IMR-90 (cell line): ENCODE measurements around the gene AMZ1. TPM values are rescaled to one million over a fixed set of nuclear protein-coding genes. Genes with fewer than 3 reads are reported as not detected.

Experiments used
- ATAC-seq: fragments of 200-7000 bp; cut with Tn5 transposase; 2 replicates; pipeline ENCODE4 v1.9.1; 2020; ENCODE audit warnings: low read depth, mild to moderate bottlenecking, moderate library complexity
- BruUV-seq: library from RNA; stranded (reverse); fragments of 400-500 nt; replicated peaks from 2 replicates; lab custom pipeline; 2021; lab: Mats Ljungman, UMichigan
- CTCF ChIA-PET: fragments of 300-600 bp; formaldehyde crosslinking; extraction: SDS; loops from one replicate; lab custom pipeline; 2021; ENCODE audit warnings: antibody characterized with exemption; lab: Yijun Ruan, JAX
- POLR2A ChIA-PET: fragments of 300-600 bp; sonication (Branson Sonifier 250); formaldehyde crosslinking; loops from one replicate; lab custom pipeline; 2022; ENCODE audit warnings: antibody characterized with exemption; ENCODE audit not compliant: unreplicated experiment; lab: Charles Lee
- DNase-seq: peaks from one replicate; pipeline ENCODE4 v3.0.0; 2013
- H2AFZ ChIP-seq: replicated peaks from 2 replicates; pipeline ENCODE3; 2013; ENCODE audit warnings: low read length, mild to moderate bottlenecking; ENCODE audit not compliant: poor library complexity
- H2AK5ac ChIP-seq: 2 replicates; pipeline ENCODE4 v1.6.1; 2013; ENCODE audit warnings: low read depth, low read length, inconsistent platforms
- H2AK9ac ChIP-seq: replicated peaks from 2 replicates; pipeline ENCODE3; 2013; ENCODE audit warnings: mild to moderate bottlenecking, low read depth, low read length, moderate library complexity; ENCODE audit not compliant: poor library complexity
- H2BK120ac ChIP-seq: 2 replicates; pipeline ENCODE4 v1.6.1; 2013; ENCODE audit warnings: low read depth, low read length, inconsistent platforms
- H2BK15ac ChIP-seq: 3 replicates; pipeline ENCODE4 v1.6.1; 2013; ENCODE audit warnings: low read depth, low read length, inconsistent platforms
- H2BK20ac ChIP-seq: 2 replicates; pipeline ENCODE4 v1.6.1; 2013; ENCODE audit warnings: low read depth, mild to moderate bottlenecking, inconsistent platforms, low read length, moderate library complexity
- H2BK5ac ChIP-seq: 2 replicates; pipeline ENCODE4 v1.6.1; 2013; ENCODE audit warnings: mild to moderate bottlenecking, low read depth, low read length, inconsistent platforms; ENCODE audit not compliant: poor library complexity, severe bottlenecking
- H3K14ac ChIP-seq: replicated peaks from 2 replicates; pipeline ENCODE4 v1.6.1; 2013; ENCODE audit warnings: low read depth, low read length, inconsistent platforms
- H3K18ac ChIP-seq: 2 replicates; pipeline ENCODE4 v1.6.1; 2013; ENCODE audit warnings: low read depth, low read length, control low read depth
- H3K23ac ChIP-seq: 2 replicates; pipeline ENCODE4 v1.6.1; 2013; ENCODE audit warnings: low read depth, low read length, inconsistent platforms
- H3K27ac ChIP-seq: 2 replicates; pipeline ENCODE4 v1.5.1; 2013; ENCODE audit warnings: mild to moderate bottlenecking, control low read depth, low read length; ENCODE audit not compliant: insufficient read depth
- H3K27me3 ChIP-seq: 2 replicates; pipeline ENCODE4 v1.6.1; 2013; ENCODE audit warnings: low read length; ENCODE audit not compliant: control insufficient read depth, insufficient read depth
- H3K36me3 ChIP-seq: 2 replicates; pipeline ENCODE4 v1.6.1; 2013; ENCODE audit warnings: low read length, mixed read lengths; ENCODE audit not compliant: control insufficient read depth, insufficient read depth
- H3K4ac ChIP-seq: 2 replicates; pipeline ENCODE4 v1.6.1; 2013; ENCODE audit warnings: low read depth, low read length, inconsistent platforms
- H3K4me1 ChIP-seq: 2 replicates; pipeline ENCODE4 v1.6.1; 2013; ENCODE audit warnings: low read length, mixed read lengths; ENCODE audit not compliant: control insufficient read depth, insufficient read depth
- H3K4me2 ChIP-seq: 2 replicates; pipeline ENCODE4 v1.6.1; 2013; ENCODE audit warnings: low read depth, mild to moderate bottlenecking, control low read depth, low read length, moderate library complexity
- H3K4me3 ChIP-seq: 2 replicates; pipeline ENCODE4 v1.5.1; 2013; ENCODE audit warnings: low read depth, mild to moderate bottlenecking, control low read depth, low read length, moderate library complexity; ENCODE audit not compliant: insufficient read depth
- H3K56ac ChIP-seq: 2 replicates; pipeline ENCODE4 v1.6.1; 2013; ENCODE audit warnings: low read length, inconsistent platforms; ENCODE audit not compliant: insufficient read depth; ENCODE audit errors: extremely low read depth
- H3K79me1 ChIP-seq, 2 experiments: 2 replicates each; pipeline ENCODE4 v1.6.1; 2013; ENCODE audit warnings: low read length in 2 of 2, inconsistent platforms in 1 of 2, low read depth in 1 of 2
- H3K9ac ChIP-seq: 2 replicates; pipeline ENCODE4 v1.6.1; 2013; ENCODE audit warnings: low read depth, low read length, control low read depth
- H3K9me1 ChIP-seq: 2 replicates; pipeline ENCODE4 v1.6.1; 2013; ENCODE audit warnings: low read length, inconsistent platforms; ENCODE audit not compliant: insufficient read depth
- H3K9me3 ChIP-seq: 2 replicates; pipeline ENCODE4 v1.6.1; 2013; ENCODE audit warnings: low read length; ENCODE audit not compliant: control insufficient read depth, insufficient read depth
- H4K20me1 ChIP-seq: 2 replicates; pipeline ENCODE4 v1.6.1; 2013; ENCODE audit warnings: low read length, inconsistent platforms; ENCODE audit not compliant: insufficient read depth
- H4K5ac ChIP-seq: 2 replicates; pipeline ENCODE4 v1.6.1; 2013; ENCODE audit warnings: mild to moderate bottlenecking, low read depth, low read length, control low read depth
- H4K8ac ChIP-seq, 2 experiments: 2 replicates each; pipeline ENCODE4 v1.6.1; 2013; ENCODE audit warnings: low read depth in 2 of 2, low read length in 2 of 2, control low read depth in 1 of 2, inconsistent platforms in 1 of 2
- H4K91ac ChIP-seq: 2 replicates; pipeline ENCODE4 v1.6.1; 2013; ENCODE audit warnings: low read depth, low read length, inconsistent platforms; ENCODE audit not compliant: insufficient read depth
- CEBPB ChIP-seq: IDR thresholded peaks from 2 replicates; pipeline ENCODE4 v1.6.1; 2012; ENCODE audit warnings: low read depth, low read length, improper control_type of control experiment
- CHD1 ChIP-seq: IDR thresholded peaks from 2 replicates; pipeline ENCODE4 v1.6.1; 2012; ENCODE audit warnings: low read depth, low read length, improper control_type of control experiment
- CTCF ChIP-seq: conservative IDR thresholded peaks from 2 replicates; pipeline ENCODE4 v1.5.1; 2012; ENCODE audit warnings: mild to moderate bottlenecking, low read depth, low read length, improper control_type of control experiment
- FOS ChIP-seq: fragments of 150-350 bp; IDR thresholded peaks from 2 replicates; pipeline ENCODE4 v1.6.1; 2016; ENCODE audit warnings: low read depth, low read length
- MAFK ChIP-seq: IDR thresholded peaks from 2 replicates; pipeline ENCODE4 v1.6.1; 2012; ENCODE audit warnings: low read depth, low read length, improper control_type of control experiment
- MXI1 ChIP-seq: IDR thresholded peaks from 2 replicates; pipeline ENCODE4 v1.6.1; 2012; ENCODE audit warnings: low read depth, mild to moderate bottlenecking, low read length, moderate library complexity, borderline replicate concordance
- NFE2L2 ChIP-seq: fragments of 150-350 bp; IDR thresholded peaks from 2 replicates; pipeline ENCODE4 v1.6.1; 2016; ENCODE audit warnings: low read depth, mild to moderate bottlenecking, low read length
- POLR2A ChIP-seq: IDR thresholded peaks from 2 replicates; pipeline ENCODE4 v1.6.1; 2012; ENCODE audit warnings: mild to moderate bottlenecking, low read depth, low read length
- RAD21 ChIP-seq: IDR thresholded peaks from 2 replicates; pipeline ENCODE4 v1.6.1; 2012; ENCODE audit warnings: low read length, improper control_type of control experiment
- RCOR1 ChIP-seq: IDR thresholded peaks from 2 replicates; pipeline ENCODE4 v1.6.1; 2012; ENCODE audit warnings: mild to moderate bottlenecking, low read length, improper control_type of control experiment; ENCODE audit not compliant: insufficient replicate concordance
- RFX5 ChIP-seq: IDR thresholded peaks from 2 replicates; pipeline ENCODE4 v1.8.0; 2012; ENCODE audit warnings: low read depth, mild to moderate bottlenecking, low read length, moderate library complexity
- WGBS, 2 experiments: methylation state at CpG; one replicate each; pipeline versions ENCODE4 v1.1.5 to v1.1.7; 2013; ENCODE audit warnings: missing lambda C conversion rate in 2 of 2; ENCODE audit not compliant: insufficient read length in 1 of 2; ENCODE audit errors: extremely low coverage in 2 of 2; 5-methylcytosine and 5-hydroxymethylcytosine counted together
- dilution Hi-C: fragments of 300-500 bp; cut with HindIII; formaldehyde crosslinking; loops from one replicate; pipeline ENCODE4 v1.14.3; 2018; ENCODE audit warnings: low sequenced_read_pairs; ENCODE audit not compliant: unreplicated experiment
- in situ Hi-C: fragments of 300-500 bp; cut with MboI; formaldehyde crosslinking; loops from 3 replicates; pipeline ENCODE4 v1.14.3; 2019; ENCODE audit warnings: low sequenced_read_pairs, inconsistent platforms, mixed read lengths
- intact Hi-C: fragments of 100-400 bp; cut with micrococcal nuclease; formaldehyde crosslinking; loops from 2 replicates; pipeline ENCODE4 v1.10.0; 2022
- polyA plus RNA-seq, 3 experiments: library from polyadenylated mRNA; depleted of rRNA; stranded (reverse); fragments of >200 nt; gene quantifications; 2 replicates each; pipeline ENCODE4 v1.2.3, GENCODE V29; 2012; ENCODE audit warnings: low replicate concordance in 1 of 3
- total RNA-seq: library from RNA; depleted of rRNA; stranded (reverse); fragments of >200 nt; gene quantifications from 2 replicates; pipeline ENCODE4 v1.2.3, GENCODE V29; 2012

AMZ1 gene
- total and polyA plus RNA-seq, 2 of the 4 experiments (the other 2 are of a cell fraction): 0.54 to 1.6 TPM

- H3K9ac ChIP-seq: no peak overlapping the region
- H2AFZ ChIP-seq: no peak overlapping the region
- intact Hi-C loops: no loop called here
- no peak for ATAC-seq
- in situ Hi-C loops: no loop called here
- no peak overlapping the region for H3K23ac ChIP-seq
- POLR2A ChIA-PET: interaction anchor here (0.5 kb wide), 1 partner anchor 20 kb away, joined by 3 read pairs; no protein-coding TSS in a partner anchor
- H3K9me3 ChIP-seq: no peaks in the 10 kb centered on the region
- dilution Hi-C loops: no loop called here
- no peaks in the 10 kb centered on the region for H3K4me1 ChIP-seq
- H2BK20ac ChIP-seq: no peak overlapping the region
- CTCF ChIA-PET: no interaction called here
- H3K4me2 ChIP-seq: no peak overlapping the region
- H2BK120ac ChIP-seq: no peak overlapping the region
- TF ChIP-seq CEBPB (no peak), POLR2A (no peak), FOS (no peak), CHD1 (no peak), CTCF (no peak), RFX5 (no peak), MXI1 (no peak), RCOR1 (no peak), NFE2L2 (no peak), MAFK (no peak), RAD21 (no peak)
- no peaks in the 10 kb centered on the region for H3K27me3 ChIP-seq
- no peak overlapping the region for H3K14ac ChIP-seq
- peaks cover 7 to 35% of the 10 kb centered on the region in 2 experiments; a peak in 2 of 4 replicates for H3K79me1 ChIP-seq
- no peak overlapping the region for H3K4ac ChIP-seq
- no peak overlapping the region for H3K27ac ChIP-seq
- H2AK5ac ChIP-seq: no peak overlapping the region
- no TSS peak for BruUV-seq
- H2AK9ac ChIP-seq: no peak overlapping the region
- H3K56ac ChIP-seq: no peak overlapping the region
- peaks cover 28% of the 10 kb centered on the region for H4K20me1 ChIP-seq
- no peak overlapping the region for H4K5ac ChIP-seq
- H3K18ac ChIP-seq: no peak overlapping the region
- H2BK15ac ChIP-seq: no peak overlapping the region
- no peak overlapping the region for H3K4me3 ChIP-seq
- H4K91ac ChIP-seq: no peak overlapping the region
- peaks cover 61% of the 10 kb centered on the region for H3K36me3 ChIP-seq
- no peak overlapping the region for H2BK5ac ChIP-seq
- no peaks in the 10 kb centered on the region; the same call in 1 of the 2 replicates for H3K9me1 ChIP-seq
- WGBS, 2 experiments: 95% methylated on average over 16 of the region's 33 CpGs; no CpG with 5 or more reads in 1 of the 2 experiments
- DNase-seq: no peak
- H4K8ac ChIP-seq: no peak overlapping the region
Observed at GRCh38 chr7:2657920-2658671, 29.9 kb upstream of the AMZ1 start.
